IPS DF 6.9 (cell line): ENCODE results near the gene CDC6.
A peak's percentile ranks its signal among the peaks of the same experiment; 100 is the strongest.

ENCODE experiments used
- DNase-seq: peaks from one replicate; pipeline ENCODE4 v3.0.0-alpha.2; 2013; ENCODE audit warnings: low read depth, low spot score
- H3K27ac ChIP-seq: one replicate; pipeline ENCODE4 v1.5.1; 2013; ENCODE audit warnings: low read length, control low read depth
- H3K27me3 ChIP-seq: 2 replicates; pipeline ENCODE4 v1.6.1; 2013; ENCODE audit warnings: mild to moderate bottlenecking, low read length; ENCODE audit not compliant: control insufficient read depth, insufficient read depth
- H3K36me3 ChIP-seq: 2 replicates; pipeline ENCODE4 v1.6.1; 2013; ENCODE audit warnings: low read length; ENCODE audit not compliant: control insufficient read depth, insufficient read depth
- H3K4me1 ChIP-seq: 2 replicates; pipeline ENCODE4 v1.6.1; 2013; ENCODE audit warnings: low read length; ENCODE audit not compliant: control insufficient read depth, insufficient read depth
- H3K4me3 ChIP-seq: 2 replicates; pipeline ENCODE4 v1.5.1; 2013; ENCODE audit warnings: mild to moderate bottlenecking, low read length
- H3K9me3 ChIP-seq: 2 replicates; pipeline ENCODE4 v1.6.1; 2013; ENCODE audit warnings: low read length, inconsistent platforms; ENCODE audit not compliant: control insufficient read depth, insufficient read depth
- WGBS: extraction: QIAGEN DNeasy Blood & Tissue Kit; methylation state at CpG from one replicate; pipeline ENCODE4 v1.1.7; 2013; ENCODE audit warnings: mixed read lengths, missing lambda C conversion rate; ENCODE audit not compliant: insufficient read length, insufficient coverage; 5-methylcytosine and 5-hydroxymethylcytosine counted together

CDC6 gene

GRCh38 chr17:40341808-40342503 lies 54.3 kb downstream of the CDC6 start:
- WGBS = no CpG with 5 or more reads among the region's 55 CpGs

DNA sequence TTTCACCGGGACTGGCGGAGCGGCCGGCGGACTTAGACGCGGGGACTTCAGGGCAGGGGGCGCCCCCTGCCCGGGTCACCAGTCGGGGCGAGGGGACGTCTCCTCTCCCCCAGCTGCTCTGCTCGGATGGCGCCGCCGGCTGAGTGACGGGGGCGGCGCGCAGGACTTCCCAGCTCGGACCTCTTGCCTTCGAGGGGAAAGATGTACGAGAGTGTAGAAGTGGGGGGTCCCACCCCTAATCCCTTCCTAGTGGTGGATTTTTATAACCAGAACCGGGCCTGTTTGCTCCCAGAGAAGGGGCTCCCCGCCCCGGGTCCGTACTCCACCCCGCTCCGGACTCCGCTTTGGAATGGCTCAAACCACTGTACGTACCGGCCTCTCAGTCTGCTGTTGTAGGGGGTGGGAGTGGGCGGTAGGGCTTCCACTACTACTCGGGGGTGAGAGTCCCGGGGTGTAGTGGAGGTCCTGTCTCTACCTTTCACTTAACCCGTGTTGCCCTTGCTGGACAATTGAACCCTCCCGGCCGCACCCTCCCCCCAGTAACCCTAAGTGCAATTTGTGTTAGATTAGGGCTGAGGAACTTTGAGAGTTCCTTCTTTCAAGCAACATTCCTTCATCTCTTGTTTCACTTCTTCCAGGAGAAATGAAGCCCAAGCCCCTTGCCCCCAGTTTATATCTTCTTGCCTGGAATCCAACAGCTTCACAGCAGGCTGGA lies 55.0 kb downstream of the CDC6 start:
- peaks cover 20% of the 10 kb centered on the region; the same call in 1 of the 2 replicates for H3K27me3 ChIP-seq
- H3K4me3 ChIP-seq = peak overlapping the region; percentile 47; the same call in 1 of the 2 replicates

More at GRCh38 chr17:40341808-40342503, 54.3 kb downstream of the CDC6 start:
- Histone ChIP-seq H3K4me1 (peaks cover 22% of the 10 kb centered on the region), H3K36me3 (no peaks in the 10 kb centered on the region), H3K4me3 (peak overlapping the region; percentile 47; the same call in 1 of the 2 replicates), H3K27me3 (peaks cover 20% of the 10 kb centered on the region; the same call in 1 of the 2 replicates), H3K9me3 (no peaks in the 10 kb centered on the region), H3K27ac (no peak overlapping the region)
- DNase-seq = no peak

GRCh38 chr17:40343219-40344119 lies 55.8 kb downstream of the CDC6 start:
- Histone ChIP-seq H3K27me3 (peaks cover 20% of the 10 kb centered on the region; the same call in 1 of the 2 replicates), H3K36me3 (no peaks in the 10 kb centered on the region), H3K4me3 (no peak overlapping the region), H3K4me1 (peaks cover 31% of the 10 kb centered on the region), H3K27ac (no peak overlapping the region), H3K9me3 (no peaks in the 10 kb centered on the region)
- WGBS = no CpG with 5 or more reads among the region's 15 CpGs
- DNase-seq = no peak

More for the DNA sequence above, 55.0 kb downstream of the CDC6 start:
- no peak for DNase-seq
- Histone ChIP-seq H3K9me3 (no peaks in the 10 kb centered on the region), H3K27ac (no peak overlapping the region), H3K36me3 (no peaks in the 10 kb centered on the region), H3K4me1 (peaks cover 25% of the 10 kb centered on the region)
- no CpG with 5 or more reads among the region's 38 CpGs for WGBS

DNA sequence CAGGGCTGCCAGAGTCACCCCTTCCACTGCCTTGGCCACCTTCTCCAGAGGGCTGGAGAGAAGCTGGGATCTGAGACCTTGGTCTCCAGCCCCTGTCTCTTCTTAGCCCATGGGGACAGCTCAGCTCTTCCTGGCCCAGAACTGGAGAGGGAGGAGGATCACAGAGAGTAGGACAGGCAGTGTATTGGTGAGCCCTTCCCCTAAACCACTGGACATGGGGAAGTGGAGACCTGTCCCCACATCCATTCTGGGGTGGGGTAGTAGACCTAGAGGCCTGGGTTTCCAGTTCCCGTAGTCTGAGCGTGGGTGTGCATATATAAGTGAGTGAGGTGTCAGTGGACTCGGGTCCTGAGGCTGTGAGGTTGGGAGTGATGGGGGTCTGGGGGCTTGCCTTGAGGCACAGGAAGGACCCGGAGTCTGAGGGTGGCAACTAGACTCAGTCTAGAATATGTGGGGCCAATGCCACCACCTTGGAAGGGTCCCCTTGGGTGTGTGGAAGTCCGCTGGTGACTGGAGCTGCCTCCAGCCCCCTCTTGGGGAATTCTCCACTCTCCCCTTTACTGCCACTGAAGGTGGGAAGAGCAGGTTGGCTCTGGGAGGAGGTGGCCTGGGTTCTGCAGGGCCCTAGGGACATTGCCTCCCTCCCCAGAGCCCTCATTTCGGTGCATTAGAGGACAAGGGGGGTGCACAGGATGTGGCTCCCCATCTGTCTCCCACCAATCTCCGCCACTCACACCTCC lies 56.9 kb downstream of the CDC6 start:
- H3K4me3 ChIP-seq = no peak overlapping the region
- H3K4me1 ChIP-seq = peaks cover 32% of the 10 kb centered on the region
- peaks cover 23% of the 10 kb centered on the region for H3K27me3 ChIP-seq
- whole genome bisulfite sequencing = no CpG with 5 or more reads among the region's 7 CpGs
- no peaks in the 10 kb centered on the region for H3K36me3 ChIP-seq
- DNase-seq = no peak
- no peak overlapping the region for H3K27ac ChIP-seq
- H3K9me3 ChIP-seq = no peaks in the 10 kb centered on the region

DNA sequence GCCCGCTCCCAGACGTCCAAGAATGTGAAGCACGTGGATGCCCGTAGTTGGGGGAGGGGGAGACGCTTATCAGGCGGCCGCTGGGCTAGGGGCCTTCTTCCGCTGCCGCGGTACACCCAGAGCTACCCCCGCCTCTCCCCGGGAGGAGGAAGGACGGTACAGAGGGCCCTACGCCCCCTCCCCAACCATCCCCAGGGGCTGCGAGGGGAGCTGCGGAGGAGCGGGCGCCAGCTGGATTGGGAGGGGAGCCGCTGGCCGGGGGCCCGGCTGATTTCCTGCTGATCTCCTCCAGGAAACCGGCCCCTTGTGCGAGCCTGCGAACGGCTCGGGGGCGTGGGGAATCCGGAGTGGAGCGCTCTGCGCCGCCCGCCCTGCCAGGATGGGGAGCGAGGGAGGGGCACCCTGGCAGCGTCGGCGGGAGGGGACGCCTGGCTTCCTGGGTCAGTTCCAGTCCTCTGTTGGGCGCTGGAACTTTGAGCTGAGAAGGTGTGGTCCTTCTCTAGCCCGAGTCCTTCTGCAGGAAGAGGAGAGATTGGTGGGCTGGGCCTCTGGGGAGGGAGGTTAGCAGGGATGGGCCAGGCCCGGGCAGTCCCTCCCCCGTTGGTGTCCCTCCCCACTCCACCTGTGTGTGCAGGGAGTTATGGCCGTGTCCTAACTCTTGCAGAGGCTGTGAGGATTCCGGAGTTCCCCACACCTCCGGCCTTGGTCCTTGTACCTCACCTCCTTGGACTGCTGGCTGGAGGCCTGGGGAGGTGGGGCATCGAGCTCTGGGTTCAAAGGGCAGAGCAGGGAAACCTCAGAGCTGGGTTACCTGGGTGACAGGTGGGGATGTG lies 57.7 kb downstream of the CDC6 start:
- Histone ChIP-seq H3K9me3 (no peaks in the 10 kb centered on the region), H3K36me3 (no peaks in the 10 kb centered on the region), H3K27ac (no peak overlapping the region), H3K4me1 (peaks cover 32% of the 10 kb centered on the region), H3K4me3 (peak overlapping the region; percentile 30; the same call in 1 of the 2 replicates), H3K27me3 (peaks cover 23% of the 10 kb centered on the region)
- WGBS = no CpG with 5 or more reads among the region's 45 CpGs
- no peak for DNase-seq

DNA sequence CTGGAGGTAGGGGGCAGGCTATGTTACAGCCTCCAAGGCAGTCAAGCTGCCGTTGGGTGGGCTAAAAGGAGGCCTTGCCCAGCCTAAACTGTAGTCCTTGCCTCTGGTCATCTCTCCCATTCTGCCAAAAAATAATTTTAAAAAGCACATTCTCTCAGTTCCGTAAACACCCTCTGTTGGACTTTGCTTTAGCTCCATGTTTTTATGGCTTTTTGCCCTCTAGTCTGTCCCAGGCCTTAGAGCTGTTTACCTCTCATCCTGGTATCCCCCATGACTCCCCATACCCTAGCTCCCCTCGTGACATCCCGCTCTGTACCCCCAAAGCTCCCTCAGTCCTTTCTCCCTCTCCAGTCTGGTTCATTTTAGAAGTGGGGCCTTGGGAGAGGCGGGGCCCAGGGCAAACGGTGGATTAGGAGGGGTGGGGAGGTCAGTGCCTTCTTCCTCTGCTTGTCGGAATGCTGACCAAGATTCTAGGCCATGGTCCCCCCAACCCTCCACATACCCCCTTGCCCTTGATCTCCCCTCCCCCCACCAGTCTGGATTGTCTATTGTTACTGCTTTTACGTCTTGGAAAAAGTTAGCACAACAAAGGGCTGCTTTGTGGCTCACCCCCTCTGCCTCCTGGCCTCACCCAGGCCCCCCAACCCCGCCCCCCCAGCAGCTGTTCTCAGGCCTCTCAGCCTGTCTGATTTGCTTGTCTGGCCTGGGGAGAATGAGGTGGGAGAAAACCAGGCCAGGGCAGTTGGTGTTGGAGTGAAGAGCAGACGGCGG lies 58.5 kb downstream of the CDC6 start:
- Histone ChIP-seq H3K27ac (no peak overlapping the region), H3K36me3 (no peaks in the 10 kb centered on the region), H3K4me3 (no peak overlapping the region), H3K9me3 (no peaks in the 10 kb centered on the region), H3K4me1 (peaks cover 35% of the 10 kb centered on the region), H3K27me3 (peaks cover 20% of the 10 kb centered on the region)
- no CpG with 5 or more reads among the region's 11 CpGs for WGBS
- no peak for DNase-seq

GRCh38 chr17:40346765-40347158 lies 59.1 kb downstream of the CDC6 start:
- WGBS = no CpG with 5 or more reads among the region's 1 CpG
- Histone ChIP-seq H3K4me3 (no peak overlapping the region), H3K4me1 (peaks cover 40% of the 10 kb centered on the region)

DNA sequence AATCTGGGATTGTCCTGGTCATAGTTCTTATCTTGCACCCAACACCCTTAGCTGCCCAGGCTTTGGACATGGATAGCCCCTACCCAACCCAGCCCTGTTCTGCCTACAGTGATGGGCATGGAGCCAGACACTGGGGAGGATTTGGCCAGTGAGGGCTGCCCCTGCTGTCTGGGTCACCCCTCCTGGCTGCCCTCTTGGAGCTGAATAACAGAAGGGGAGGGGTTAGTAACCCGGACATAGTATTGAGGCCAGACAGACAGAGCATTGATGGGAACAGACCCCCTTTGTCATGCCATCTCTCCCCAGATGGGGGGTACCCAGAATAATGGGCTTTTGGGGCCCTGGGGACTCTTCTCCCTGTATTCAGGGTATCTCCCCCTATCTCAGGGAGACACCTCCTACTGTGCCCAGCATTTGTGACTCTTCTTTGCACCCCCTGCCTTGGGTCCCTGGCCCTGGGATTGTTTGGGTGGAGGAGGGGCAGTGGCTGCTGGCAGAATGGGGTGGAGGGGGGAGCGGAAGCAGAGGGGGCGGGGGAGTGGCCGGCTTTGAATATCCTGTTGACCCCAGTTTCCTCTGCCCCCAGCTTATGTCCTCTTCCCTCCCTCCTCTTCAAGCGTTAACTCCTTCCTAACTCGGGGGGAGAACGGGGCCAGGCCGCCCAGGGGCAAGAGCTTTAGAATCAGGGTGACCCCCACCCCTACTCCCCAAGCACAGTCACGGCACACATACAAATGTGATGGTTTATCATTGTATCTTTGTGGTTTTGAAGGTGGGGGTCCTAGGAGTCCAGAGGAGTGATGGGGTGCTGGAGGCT lies 59.8 kb downstream of the CDC6 start:
- H3K27ac ChIP-seq = no peak overlapping the region
- peaks cover 3% of the 10 kb centered on the region; the same call in 1 of the 2 replicates for H3K36me3 ChIP-seq
- peaks cover 19% of the 10 kb centered on the region for H3K27me3 ChIP-seq
- whole genome bisulfite sequencing = no CpG with 5 or more reads among the region's 9 CpGs
- no peak for DNase-seq
- H3K4me3 ChIP-seq = no peak overlapping the region
- peaks cover 40% of the 10 kb centered on the region for H3K4me1 ChIP-seq
- no peaks in the 10 kb centered on the region for H3K9me3 ChIP-seq

More at GRCh38 chr17:40346765-40347158, 59.1 kb downstream of the CDC6 start:
- H3K27me3 ChIP-seq = peaks cover 20% of the 10 kb centered on the region
- no peak for DNase-seq
- no peaks in the 10 kb centered on the region for H3K9me3 ChIP-seq
- no peaks in the 10 kb centered on the region for H3K36me3 ChIP-seq
- H3K27ac ChIP-seq = no peak overlapping the region
